Measurements from ENCODE around the gene DLG5.

DNA sequence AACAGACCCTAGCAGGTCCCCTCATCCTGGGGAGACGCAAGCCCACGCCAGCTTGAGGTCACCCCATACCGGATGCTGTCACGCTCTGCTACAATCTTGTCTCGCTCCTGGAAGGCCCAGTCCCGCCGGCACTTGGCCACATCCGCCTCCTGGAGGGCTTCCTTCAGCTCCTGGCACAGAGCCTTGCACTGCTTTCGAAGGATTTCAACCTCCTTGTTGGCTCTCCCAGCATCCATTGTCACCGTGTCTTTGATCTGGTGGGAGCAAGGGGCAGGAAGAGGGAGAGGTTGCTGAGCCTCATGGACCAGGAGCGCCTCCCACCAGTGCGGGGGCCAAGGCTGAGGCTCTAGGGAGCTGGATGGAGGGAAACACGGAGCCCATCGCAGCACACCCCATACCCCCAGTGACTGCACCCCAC, 90.9 kb downstream of the DLG5 start:
- no peak for TF ChIP-seq POLR2A (IDR thresholded peaks at IDR 0.05)
- TF ChIP-seq, protein P1, sequence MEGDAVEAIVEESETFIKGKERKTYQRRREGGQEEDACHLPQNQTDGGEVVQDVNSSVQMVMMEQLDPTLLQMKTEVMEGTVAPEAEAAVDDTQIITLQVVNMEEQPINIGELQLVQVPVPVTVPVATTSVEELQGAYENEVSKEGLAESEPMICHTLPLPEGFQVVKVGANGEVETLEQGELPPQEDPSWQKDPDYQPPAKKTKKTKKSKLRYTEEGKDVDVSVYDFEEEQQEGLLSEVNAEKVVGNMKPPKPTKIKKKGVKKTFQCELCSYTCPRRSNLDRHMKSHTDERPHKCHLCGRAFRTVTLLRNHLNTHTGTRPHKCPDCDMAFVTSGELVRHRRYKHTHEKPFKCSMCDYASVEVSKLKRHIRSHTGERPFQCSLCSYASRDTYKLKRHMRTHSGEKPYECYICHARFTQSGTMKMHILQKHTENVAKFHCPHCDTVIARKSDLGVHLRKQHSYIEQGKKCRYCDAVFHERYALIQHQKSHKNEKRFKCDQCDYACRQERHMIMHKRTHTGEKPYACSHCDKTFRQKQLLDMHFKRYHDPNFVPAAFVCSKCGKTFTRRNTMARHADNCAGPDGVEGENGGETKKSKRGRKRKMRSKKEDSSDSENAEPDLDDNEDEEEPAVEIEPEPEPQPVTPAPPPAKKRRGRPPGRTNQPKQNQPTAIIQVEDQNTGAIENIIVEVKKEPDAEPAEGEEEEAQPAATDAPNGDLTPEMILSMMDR (IDR thresholded peaks at IDR 0.05) = no peak

Measured in heart left ventricle (tissue), 13 donors.